Stimulated activated CD8-positive, alpha-beta memory T cell treated with anti-CD3 and anti-CD28 coated beads, Interleukin-7, amount 100 ng/mL, for 24 hours (primary cell): ENCODE measurements around the gene BHLHE40.

ENCODE experiments used
- DNase-seq: peaks from one replicate; pipeline ENCODE4 v3.0.0-alpha.2; 2020; ENCODE audit warnings: low read depth

BHLHE40 gene

DNA sequence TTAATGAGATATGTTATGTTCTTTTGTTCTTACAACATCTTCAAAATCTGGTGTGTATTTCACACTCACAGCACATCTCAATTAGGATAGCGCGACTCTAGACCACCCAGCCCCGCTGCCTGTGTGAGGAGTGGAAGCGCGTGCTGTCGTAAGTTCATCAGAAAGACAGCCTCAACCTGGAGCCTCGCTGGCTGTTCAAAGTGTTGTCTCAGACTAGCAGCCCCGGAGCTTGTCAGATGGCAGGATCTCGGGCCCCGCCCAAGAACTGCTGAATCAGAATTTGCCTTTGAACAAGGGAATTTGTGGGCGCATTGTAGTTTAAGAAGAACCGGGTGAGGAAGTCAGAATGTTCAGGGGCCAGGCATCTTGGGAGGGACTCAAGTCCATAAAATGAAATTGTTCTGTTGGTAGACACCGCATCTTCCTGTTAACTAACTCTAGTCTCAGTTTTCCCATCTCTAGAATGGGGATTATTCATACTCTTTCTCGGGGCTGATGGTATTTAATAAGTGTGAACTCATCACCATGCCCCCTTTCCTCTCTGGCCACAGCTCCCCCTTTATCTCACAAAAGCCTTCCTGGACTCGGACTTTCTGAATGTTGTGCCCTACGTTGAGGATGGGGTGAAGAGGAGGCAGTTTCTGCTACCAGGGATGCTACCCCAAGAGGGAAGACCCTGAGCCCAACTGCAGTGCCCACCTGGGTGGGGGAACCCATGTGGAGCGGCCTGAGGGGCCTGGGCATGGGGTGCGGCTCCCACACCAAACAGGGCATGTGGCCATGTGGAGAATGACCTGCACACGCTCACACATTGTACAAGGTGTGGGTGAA is 40.4 kb downstream of the BHLHE40 start:
- peak; percentile 47 for DNase-seq

DNA sequence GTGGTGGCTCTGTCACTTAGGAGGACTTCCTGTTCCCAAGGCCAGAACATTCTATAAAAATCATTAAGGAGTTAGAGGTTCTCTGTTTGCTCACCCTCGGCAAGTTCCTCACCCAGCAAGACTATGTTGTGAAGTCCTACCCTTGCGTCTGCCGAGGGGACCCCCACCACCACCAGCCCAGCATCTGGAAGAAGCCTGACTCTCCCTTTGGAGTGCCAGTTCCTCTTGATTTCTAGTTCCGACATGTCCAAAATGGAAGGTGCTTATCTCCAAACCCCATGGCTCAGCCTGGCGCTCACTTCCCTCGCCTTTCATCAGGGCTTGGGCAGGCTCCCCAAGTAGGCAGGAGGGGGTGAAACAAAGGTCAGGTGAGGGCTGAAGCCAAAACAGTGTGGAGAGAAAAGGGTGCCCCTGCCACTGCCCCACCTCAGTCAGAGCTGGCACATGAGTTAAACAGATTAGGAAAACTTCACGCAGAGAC is 41.0 kb downstream of the BHLHE40 start:
- no peak for DNase-seq

DNA sequence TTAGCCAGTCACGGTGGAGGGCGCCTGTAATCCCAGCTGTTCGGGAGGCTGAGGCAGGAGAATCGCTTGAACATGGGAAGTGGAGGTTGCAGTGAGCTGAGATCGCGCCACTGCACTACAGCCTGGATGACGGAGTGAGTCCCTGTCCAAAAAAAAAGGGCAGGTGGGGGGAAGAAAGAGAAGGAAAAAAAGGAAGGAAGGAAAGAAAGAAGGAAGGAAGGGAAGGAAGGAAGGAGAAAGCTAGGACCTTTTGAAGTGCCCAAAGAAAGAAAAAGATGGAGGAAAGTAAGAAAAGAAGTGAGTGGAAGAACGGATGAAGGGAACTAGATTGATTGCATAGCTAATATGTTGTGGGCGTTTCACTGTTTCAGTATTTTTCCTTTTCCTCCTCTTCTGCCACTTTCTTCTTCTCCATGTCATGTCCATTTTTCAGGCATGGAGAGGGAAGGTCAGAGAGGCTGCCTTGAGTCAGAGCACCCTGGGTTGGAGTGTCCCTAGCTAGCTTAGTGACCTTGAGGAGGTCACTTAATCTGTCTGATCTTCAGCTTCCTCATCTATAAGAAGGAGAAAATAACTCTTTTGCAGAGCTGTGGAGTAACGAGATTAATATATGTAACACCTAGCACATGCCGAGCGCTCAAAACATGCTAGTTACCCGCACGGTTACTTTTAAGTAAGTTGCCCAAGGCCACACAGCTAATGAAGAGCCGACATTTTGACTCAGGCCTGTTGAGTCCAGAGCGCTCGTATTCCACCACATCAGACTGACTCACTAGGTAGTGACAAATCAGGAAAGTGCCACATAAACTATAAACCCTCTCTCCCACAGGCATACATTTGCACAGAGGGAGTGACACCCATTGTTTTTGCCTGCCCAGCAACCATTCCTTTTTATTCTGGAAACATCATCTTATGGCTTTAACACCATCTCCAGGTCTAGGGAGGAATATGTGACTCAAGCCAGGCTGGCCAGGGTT is 42.2 kb downstream of the BHLHE40 start:
- no peak for DNase-seq

DNA sequence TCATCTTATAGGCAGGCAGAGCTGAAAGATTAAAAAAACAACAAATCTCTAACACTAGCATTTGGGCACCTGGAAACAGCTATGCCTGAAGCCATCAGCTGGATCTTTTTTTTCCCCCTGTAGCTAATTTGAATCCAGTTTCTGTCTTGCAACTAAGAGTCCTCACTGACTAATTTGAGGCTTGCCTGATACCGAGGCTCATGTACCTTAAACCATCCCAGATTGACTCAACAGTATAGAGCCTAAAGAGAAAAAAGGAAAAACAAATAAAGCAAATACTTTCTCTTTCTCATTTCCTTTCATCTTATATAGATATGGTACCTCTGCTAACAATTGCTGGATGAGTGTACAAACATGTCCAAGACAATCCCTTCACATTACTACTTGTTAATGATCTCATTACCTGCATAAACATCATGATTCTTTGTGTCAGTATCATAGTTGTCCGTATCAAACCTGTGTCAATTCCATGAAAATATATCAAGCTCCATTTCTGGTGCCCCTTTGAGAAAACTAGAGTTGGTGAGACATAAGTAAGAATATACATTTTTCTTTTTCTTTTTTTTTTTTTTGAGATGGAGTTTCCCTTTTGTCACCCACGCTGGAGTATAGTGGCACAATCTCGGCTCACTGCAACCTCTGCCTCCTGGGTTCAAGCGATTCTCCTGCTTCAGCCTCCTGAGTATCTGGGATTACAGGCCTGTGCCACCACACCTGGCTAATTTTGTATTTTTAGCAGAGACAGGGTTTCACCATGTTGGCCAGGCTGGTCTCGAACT is 43.1 kb downstream of the BHLHE40 start:
- DNase-seq: no peak

DNA sequence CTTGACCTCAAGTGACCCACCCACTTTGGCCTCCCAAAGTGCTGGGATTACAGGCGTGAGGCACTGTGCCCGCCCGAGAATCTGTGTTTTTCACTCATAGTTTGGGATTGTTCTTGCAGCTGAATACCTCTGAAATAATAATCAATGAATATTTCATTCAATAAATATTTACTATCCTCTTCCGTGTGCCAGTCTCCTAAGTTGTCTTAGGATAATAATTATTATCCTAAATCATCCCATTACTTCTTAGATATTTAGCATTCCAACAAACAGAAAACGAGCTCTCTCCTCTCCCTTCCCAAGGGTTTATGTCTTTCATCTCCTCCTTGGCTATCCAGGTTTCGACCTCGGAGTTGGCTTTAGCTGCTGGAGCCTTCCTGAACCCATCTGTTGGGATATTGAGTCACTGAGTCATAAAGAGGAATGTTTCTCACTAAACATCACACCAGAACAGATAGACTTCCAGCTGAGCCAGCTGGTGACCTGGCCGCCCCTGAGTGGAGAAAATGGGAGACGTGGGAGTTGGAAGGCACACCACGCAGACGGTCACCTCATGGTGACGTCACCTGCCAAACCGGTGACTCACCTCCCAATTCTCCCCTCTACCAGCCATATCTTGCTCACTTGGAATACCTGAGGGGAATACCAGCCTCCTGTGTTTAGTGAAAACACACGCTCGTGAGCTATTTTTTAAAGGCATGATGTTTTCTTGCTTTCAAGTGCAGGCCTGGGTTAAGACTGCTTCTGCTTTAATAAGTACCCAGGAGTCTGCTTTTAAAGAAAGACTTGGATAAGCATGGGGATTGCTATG is 43.9 kb downstream of the BHLHE40 start:
- no peak for DNase-seq

DNA sequence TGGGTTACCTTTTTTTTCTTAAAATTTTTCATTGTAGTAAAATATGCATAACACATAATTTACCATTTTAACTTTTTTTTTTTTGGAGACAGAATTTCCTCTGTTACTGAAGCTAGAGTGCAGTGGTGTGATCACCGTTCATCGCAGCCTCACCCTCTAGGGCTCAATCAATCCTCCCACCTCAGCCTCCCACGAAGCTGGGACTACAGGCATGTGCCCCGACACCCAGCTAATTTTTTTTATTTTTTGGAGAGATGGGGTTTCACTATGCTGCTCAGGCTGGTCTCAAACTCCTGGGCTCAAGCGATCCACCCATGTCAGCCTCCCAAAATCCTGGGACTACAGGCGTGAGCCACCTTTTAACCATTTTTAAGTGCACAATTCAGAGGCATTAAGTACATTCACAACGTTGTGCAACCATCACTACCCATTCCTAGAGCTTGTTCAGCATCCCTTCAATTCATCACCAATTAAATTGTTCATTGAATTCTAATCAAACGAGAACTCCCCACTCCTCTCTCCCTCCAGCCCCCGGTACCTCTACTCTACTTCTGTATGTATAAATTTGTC is 44.6 kb downstream of the BHLHE40 start:
- DNase-seq: no peak

DNA sequence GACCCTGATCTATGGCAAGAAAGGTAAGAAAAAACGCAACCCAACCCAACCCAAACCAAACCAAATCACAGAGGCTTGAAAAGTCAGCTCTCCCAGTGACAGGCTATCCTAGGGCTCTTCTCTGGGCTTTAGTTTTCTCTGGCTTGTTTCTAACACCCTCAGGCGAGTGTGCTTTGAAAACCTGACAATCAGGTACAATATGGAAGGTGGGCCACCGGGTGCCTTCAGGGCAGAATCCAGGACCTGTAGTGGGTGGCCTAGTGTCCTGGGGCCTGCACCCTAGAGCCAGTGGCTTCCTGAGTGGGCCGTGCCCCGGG is 46.8 kb downstream of the BHLHE40 start:
- no peak for DNase-seq

DNA sequence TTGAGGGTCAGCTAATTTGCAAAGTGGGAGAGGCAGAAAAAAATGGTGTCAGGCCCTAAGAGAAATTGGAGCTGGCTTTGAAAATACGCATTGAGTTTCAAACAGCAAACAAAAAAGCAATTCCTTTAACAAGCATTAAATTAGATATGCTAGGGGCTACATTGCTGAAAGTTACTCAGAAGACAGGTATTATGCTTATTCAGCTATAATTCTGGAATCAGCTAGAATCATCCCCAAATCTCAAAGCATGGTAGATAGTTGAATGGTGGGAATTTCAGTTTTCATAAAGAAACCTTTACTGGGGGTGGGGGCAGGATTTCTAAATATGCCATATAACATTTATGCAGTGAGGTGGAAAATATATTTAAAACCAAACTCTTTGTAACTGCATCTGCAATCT is 50.5 kb downstream of the BHLHE40 start:
- DNase-seq: no peak

DNA sequence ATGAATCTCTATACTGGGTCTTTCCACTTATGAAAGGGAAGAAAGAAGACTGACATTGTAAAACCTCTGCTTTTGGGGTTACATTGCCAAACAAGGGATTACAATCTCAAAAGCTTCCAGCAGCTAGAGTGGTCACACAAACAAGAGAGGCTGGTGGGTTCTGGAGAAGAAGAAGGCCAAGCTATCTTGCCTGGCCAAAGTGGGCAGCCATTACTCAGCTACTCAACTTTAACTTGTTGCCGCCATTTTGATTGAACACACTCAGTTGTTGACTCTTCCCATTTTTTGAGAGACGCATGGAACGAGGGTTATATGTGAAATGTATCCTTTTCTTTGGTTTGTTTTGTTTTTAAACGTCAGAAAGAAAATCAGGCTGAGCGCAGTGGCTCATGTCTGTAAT is 50.9 kb downstream of the BHLHE40 start:
- no peak for DNase-seq

DNA sequence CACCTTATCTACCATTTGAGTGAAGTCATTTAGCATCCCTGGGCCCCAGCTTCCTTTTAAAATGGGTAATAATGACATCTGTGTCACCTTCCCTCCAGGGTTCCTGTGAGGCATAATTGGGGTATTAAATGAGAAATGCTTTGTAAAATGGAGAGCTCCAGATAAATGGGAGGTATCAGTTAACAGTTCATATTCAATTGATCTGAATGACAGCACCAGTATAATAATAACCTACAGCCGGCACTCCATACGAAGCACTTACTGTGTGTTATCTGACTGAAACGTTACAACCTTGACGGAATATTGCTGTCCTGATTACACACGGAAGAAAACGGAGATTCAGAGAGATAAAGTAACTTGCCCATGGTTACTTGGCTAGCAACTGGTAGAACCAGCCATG is 53.6 kb downstream of the BHLHE40 start:
- no peak for DNase-seq
